GM12865 (cell line): ENCODE measurements around the gene GGN.
"Not testable (repeated sequence)": the region's sequence is repeated elsewhere in the genome, so short reads cannot be mapped to it uniquely, and the experiment has no call there.

Experiments
- DNase-seq: peaks from one replicate; pipeline ENCODE4 v3.0.0; 2010; ENCODE audit warnings: low read depth
- H3K4me3 ChIP-seq: 2 replicates; pipeline ENCODE4 v1.5.1; 2011; ENCODE audit warnings: mild to moderate bottlenecking, low read depth, low read length, control low read depth
- CTCF ChIP-seq: IDR thresholded peaks from 2 replicates; pipeline ENCODE4 v1.5.1; 2011; ENCODE audit warnings: low read length, control low read depth, low read depth, inconsistent platforms; ENCODE audit not compliant: insufficient read depth; ENCODE audit errors: missing control alignments

GGN gene

GRCh38 chr19:38411041-38411712 lies 23.3 kb upstream of the GGN start:
- H3K4me3 ChIP-seq = no peak overlapping the region
- TF ChIP-seq CTCF = no peak
- DNase-seq = no peak

- not testable (repeated sequence) for H3K4me3 ChIP-seq, DNase-seq
Observed at GRCh38 chr19:38410407-38410806, 22.6 kb upstream of the GGN start.

GRCh38 chr19:38409631-38410133 lies 21.8 kb upstream of the GGN start:
- TF ChIP-seq CTCF = no peak
- no peak for DNase-seq
- no peak overlapping the region for H3K4me3 ChIP-seq

DNA sequence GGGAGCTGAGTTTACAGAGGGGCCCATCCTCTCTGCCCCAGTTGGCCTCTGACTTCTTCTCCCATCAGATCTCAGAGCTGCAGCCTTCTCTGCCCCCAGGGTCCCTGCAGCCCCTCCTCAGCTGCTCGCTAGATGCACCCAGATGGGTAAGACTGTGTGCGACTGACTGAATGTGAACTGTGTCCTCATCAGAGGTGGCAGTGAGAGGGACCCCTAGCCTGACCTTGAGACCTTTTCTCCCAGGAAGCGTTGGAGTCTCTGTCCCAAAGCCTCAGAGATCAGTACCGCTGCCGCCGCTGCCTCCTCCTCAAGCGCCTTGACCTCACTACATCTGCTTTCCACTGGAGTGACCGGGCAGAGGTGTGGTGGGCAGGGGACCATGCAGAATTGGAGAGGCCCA lies 17.4 kb upstream of the GGN start:
- no peak for DNase-seq
- H3K4me3 ChIP-seq = no peak overlapping the region
- no peak for TF ChIP-seq CTCF

GRCh38 chr19:38404858-38405257 lies 17.0 kb upstream of the GGN start:
- no peak overlapping the region for H3K4me3 ChIP-seq
- no peak for DNase-seq

DNA sequence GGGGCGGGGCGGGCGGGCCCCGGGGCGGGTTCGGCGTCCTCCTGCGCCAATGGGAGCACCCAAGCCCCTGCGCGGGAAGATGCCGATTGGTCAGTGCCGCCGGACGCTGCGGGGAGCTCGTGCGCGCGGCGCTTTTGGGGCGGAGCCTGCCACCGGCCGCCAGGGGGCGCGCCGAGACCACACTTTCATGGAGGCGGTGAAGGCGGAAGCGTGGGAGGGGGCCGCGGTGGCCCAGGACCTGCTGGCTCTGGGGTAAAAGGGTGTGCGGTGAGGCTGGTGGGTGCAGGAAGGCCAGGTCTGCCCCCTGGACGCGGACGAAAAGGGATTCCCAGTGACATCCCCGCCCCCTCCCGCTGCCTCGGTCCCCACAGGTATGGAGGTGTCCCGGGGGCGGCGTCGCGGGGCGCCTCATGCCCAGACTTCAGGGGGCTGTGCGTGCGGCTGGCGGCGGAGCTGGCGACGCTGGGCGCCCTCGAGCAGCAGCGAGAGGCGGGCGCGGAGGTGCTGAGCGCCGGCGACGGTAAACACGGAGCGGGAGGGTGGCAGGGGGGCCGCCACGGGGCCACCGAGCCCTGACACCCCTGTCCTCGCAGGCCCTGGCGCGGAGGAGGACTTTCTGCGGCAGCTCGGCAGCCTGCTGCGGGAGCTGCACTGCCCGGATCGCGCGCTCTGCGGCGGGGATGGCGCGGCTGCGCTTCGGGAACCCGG lies 15.3 kb upstream of the GGN start, which contains the start of gene FAM98C:
Gene FAM98C, plus strand, starts transcription at position 127 of the 708 bp plus-strand sequence. Its CDS starts 61 bp downstream, at position 188.
- H3K4me3 ChIP-seq = peak within 1 kb of the TSS; percentile 95
- DNase-seq = peak; percentile 99
- TF ChIP-seq CTCF = peak; percentile 89

More at GRCh38 chr19:38404858-38405257, 17.0 kb upstream of the GGN start:
- TF ChIP-seq CTCF = no peak

- peak overlapping the region; percentile 58 for H3K4me3 ChIP-seq
- no peak for DNase-seq
- TF ChIP-seq CTCF = no peak
Observed at GRCh38 chr19:38402623-38402966, 14.8 kb upstream of the GGN start.
